Fibroblast of skin of scalp (primary cell): ENCODE results near the gene NDUFB3.
A peak's percentile ranks its signal among the peaks of the same experiment; 100 is the strongest.

Source experiments
- DNase-seq: peaks from one replicate; pipeline ENCODE4 v3.0.0-alpha.2; 2013

NDUFB3 gene

DNA sequence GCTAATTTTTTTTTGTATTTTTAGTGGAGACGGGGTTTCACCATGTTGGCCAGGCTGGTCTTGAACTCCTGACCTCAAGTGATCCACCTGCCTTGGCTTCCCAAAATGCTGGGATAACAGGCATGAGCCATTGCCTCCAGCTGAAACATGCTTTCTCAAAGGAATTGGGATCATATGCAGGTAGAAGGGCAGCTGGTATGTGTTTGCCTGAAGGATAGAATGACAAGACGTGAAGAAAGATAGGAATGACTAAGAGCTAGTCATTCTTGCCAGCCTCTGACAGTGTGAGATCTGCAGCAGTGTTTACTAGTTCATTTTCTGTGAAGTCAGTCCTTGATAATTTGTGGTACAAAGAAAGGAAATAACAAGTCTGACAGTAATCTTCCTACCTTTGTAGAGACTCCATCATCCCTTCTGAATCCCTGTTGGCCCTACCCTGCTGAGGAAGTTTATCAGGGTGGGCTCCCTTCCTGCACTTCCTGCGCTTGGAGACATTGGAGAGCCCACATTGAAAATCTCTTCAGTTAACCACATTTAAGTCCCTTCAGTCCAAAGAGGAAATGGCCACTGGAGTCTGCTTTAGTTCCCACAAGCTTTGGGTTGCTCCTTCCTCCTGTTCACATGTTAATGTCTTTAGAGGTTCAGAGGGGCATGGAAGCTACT is 58.9 kb downstream of the NDUFB3 start:
- DNase-seq: peak; percentile 72

DNA sequence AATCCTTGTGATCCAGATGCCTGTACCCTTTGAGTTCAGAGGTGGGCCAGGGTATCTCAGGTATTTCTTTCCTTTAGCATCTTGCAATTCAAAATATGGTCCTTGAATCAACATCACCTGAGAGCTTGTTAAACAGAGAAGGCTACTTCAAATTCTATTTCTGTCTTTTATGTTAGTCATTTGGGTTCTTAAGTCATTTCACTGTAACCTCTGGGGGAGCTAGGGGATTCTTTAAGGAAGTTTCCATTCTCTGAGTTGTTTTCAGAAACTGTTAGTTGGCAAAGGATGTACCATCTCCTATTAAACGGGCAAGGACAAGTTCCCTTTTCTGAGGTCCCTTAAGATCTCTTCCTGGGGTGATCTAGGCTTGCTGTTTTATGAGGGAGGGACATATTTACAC is 60.7 kb downstream of the NDUFB3 start:
- no peak for DNase-seq
